DND-41 (cell line): Measurements from ENCODE around the gene RCC2.

Experiments
- EZH2 ChIP-seq: IDR thresholded peaks from 3 replicates; pipeline ENCODE4 v1.6.1; 2012; ENCODE audit warnings: borderline replicate concordance, low read depth, mild to moderate bottlenecking, moderate library complexity, low read length, inconsistent platforms; ENCODE audit not compliant: severe bottlenecking
- TF ChIP-seq, protein P1 (sequence below): IDR thresholded peaks from 2 replicates; pipeline ENCODE4 v1.5.1; 2012; ENCODE audit warnings: borderline replicate concordance, low read length, moderate library complexity, mild to moderate bottlenecking; ENCODE audit not compliant: poor library complexity, severe bottlenecking; ENCODE audit errors: extremely low read depth

DNA sequence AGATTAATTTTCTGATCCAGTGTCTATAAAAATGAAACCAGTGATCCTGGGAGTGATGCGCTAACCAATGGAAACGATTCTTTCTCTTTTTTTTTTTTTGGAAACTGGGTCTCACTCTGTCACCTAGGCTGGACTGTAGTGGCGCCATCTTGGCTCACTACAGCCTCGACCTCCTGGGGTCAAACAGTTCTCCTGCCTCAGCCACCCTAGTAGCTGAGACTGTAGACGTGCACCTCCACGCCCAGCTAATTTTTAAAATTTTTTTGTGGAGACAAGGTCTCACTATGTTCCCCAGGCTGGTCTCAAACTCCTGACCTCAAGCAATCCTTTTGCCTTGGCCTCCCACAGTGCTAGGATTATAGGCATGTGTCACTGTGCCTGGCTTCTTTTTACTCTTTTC is 3.4 kb upstream of the RCC2 start:
- TF ChIP-seq, protein P1, sequence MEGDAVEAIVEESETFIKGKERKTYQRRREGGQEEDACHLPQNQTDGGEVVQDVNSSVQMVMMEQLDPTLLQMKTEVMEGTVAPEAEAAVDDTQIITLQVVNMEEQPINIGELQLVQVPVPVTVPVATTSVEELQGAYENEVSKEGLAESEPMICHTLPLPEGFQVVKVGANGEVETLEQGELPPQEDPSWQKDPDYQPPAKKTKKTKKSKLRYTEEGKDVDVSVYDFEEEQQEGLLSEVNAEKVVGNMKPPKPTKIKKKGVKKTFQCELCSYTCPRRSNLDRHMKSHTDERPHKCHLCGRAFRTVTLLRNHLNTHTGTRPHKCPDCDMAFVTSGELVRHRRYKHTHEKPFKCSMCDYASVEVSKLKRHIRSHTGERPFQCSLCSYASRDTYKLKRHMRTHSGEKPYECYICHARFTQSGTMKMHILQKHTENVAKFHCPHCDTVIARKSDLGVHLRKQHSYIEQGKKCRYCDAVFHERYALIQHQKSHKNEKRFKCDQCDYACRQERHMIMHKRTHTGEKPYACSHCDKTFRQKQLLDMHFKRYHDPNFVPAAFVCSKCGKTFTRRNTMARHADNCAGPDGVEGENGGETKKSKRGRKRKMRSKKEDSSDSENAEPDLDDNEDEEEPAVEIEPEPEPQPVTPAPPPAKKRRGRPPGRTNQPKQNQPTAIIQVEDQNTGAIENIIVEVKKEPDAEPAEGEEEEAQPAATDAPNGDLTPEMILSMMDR: no peak
- no peak for TF ChIP-seq EZH2
